ENCODE data around the gene GPD2.
"Not testable (repeated sequence)": the region's sequence is repeated elsewhere in the genome, so short reads cannot be mapped to it uniquely, and the experiment has no call there.

The GPD2 gene

DNA sequence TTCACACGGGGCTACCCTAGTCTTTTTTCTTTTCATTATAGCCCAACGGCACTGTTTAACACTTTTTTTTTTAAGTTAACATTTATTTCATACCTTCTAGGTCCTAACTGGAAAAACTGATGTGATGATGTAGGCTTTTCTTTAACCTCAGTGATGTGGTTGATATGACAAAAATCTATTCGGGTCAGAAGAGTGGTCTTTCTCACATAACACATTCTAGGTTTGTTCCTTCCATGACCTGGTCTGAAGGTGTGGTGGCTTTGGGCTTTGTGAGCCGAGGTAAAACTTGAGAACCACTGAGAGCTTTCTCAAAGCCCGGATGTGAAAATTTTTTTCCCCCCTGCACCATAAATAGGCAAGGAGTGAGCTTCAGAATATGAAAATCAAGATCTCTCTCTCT is 44.2 kb downstream of the GPD2 start:
- DNase-seq, result no peak

- DNase-seq, result no peak
These were observed 45.1 kb downstream of the GPD2 start for GRCh38 chr2:156481312-156481711.

DNA sequence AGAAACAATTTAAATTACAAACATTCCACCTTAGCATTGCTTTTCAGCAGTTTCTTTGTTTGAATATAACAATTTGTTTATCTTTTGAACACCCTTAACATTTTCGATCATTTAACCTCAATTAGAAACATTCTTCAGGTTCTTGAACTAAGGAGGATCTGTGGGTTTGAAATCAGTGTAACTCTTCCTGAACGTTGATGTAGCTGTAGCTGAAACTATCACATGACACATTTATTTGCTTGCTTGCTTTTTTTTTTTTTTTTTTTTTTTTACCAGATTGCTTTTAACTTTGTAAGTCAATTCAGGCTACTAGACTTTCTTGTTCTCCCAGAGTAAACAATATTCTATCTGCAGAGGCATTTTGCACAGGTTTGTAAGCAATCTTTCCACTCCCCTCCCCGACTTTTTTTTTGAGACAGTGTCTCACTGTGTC is 47.6 kb downstream of the GPD2 start:
- DNase-seq, result no peak

DNA sequence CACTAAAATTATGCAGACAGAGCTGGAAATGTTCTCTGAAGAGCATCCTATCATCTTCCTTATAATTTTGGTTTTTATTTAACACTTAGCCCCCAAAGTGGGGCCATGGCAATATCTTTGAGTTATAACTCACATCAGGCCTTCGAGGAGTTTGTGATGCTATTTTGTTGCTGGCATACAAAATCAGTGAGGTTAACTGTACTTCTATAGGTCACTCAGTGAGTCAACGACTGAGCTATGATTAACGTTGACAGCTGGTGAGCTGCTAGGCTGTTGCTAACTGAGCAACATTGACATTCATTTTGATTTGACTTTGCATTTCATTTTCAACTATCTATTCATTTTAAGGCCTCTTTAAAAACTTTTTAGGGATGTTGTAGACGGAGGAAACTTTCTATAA is 50.0 kb downstream of the GPD2 start:
- DNase-seq, result no peak

- DNase-seq, result no peak
These were observed 50.4 kb downstream of the GPD2 start for GRCh38 chr2:156486614-156487013.

DNA sequence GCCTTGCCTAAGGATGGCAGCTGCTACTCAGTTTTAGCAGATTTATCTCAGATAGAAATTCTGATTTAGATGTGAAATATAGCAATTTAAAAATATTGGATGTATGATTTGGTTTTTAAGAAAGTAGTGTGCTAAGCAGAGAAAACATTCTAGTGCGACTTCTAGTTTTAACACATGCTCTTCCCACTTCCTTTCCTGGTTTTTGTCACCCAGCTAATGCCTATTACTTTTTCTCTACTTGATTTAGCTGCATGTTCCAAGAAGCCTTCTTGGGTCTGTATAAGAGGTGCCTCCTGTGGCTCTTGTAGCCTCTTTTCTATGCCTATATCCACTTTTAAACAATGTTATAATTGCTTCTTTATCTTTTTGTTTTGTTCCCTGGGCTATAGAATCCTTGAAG is 53.0 kb downstream of the GPD2 start:
- DNase-seq, result no peak

GRCh38 chr2:156489750-156490465 is 53.7 kb downstream of the GPD2 start:
- no peak for DNase-seq

DNA sequence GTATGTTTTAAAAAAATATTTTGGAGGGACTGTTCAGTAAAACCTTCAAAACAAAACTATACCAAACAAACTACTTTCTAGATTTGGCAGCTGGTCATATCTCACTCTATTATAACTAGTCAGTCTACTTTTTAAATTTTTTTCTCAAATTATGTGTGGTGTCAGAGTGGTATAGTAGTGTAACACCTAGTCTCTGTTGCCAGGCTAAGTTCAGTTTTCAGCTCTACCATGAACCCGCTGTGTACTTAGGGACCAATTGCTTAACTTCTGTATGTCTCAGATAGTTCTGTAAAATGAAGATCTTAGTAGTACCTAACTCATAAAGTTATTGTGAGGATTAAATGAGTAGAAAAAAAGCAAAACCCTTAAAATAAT is 54.3 kb downstream of the GPD2 start:
- no peak for DNase-seq

DNA sequence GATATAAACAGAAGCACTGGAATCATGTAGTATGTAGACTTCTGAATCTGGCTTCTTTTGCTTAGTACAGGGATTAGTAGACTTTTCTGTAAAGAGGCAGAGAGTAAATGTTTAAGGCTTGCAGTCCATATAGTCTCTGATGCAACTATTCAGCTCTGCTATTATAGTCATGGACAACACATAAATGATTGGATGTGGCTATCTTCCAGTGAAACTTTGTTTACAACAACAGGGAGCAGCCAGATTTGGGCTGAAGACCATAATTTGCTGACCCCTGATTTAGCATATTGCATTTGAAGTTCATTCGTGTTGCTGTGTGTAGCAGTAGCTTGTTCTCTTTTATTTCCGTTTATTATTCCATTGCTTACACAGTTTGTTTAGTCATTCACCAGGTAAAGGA is 55.0 kb downstream of the GPD2 start:
- DNase-seq, result no peak

GRCh38 chr2:156492979-156493378 is 56.8 kb downstream of the GPD2 start:
- DNase-seq, result no peak

DNA sequence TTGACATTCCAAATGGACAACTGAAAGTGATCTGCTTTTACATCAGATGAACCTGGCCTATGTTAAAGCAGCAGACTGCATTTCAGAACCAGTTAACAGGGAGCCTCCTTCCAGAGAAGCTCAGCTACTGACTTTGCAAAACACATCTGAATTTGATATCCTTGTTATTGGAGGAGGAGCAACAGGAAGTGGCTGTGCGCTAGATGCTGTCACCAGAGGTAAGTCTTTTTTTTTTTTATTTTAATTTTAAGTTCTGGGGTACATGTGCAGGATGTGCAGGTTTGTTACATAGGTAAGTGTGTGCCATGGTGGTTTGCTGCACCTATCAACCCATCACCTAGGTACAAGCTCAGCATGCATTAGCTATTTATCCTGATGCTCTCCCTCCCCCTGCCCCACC is 59.8 kb downstream of the GPD2 start:
- DNase-seq, result not testable (repeated sequence)

DNA sequence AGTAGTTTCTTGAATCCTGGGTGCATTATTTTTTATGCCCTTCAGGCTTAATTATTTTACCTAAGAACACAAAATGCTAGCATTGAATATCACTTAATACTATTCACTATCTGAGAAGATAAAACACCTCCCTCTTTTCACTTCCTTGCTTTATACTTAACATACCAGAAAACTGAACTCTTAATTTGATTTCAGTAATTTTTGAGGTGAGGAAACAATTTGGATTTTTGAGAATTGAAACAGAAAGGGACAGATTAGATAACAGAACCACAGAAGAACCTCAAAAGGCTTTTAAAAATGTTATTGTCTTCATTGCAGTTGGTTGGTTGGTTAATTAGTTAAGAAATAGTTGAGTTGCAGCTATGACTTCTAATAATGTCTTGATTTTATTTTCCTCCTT is 69.5 kb downstream of the GPD2 start:
- DNase-seq, result no peak

DNA sequence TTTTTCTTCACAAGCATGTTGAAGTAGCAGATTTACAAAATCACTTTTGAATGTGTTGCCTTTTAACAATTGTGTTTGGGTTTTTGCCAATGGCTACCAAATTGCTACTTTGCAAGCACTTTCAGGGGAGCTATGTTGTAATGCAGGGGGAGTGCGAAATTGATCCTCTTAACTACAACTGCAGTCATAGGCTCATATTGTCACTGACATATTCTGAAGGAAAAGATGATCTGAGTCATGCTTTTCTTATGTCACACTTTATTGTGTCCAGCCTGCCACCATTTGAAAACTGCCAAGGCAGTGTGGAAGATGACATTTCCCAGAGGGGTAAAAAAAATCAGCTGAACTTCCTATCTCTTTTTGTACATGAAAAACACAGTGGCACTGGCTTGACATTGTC is 74.9 kb downstream of the GPD2 start:
- DNase-seq, result no peak

DNA sequence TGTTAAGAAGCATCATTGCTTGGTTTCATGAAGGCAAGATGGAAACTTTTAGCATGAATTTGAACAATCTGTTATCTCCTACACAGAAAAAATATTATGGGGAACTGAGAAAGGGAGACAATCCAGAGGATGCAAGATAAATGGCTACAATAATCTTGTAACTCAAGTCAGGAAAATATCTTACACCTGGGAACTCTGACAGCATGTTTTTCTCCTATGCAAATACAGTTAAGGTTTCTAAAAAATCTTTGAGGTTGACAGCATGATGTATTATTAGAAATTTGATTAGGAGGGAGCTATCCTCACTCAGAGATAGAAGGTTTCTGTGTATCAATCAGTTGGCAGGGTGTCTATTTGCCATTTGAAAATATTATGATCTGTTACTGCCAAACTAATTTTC is 75.6 kb downstream of the GPD2 start:
- DNase-seq, result no peak

- no peak for DNase-seq
These were observed 76.3 kb downstream of the GPD2 start for GRCh38 chr2:156512451-156512850.

GRCh38 chr2:156513219-156513618 is 77.0 kb downstream of the GPD2 start:
- DNase-seq, result no peak

DNA sequence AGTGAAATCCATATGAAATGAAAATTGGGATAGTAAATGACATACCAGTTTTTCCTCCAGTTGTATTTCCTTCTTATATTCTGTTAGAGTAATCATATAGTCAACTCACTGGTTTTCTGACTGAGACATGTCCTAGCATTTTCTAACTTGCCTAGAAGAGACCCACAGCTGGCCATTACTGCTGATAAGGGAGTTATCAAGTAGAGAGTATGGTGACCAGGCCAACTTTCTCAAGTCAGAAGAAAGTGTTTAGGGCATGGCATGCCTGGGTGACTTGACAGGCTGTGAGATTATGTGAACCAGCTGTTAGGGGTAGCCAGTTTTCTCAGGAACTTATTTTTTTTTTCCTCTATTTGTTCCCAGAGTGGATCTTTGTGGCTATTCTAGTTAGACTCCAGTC is 81.2 kb downstream of the GPD2 start:
- no peak for DNase-seq

- no peak for DNase-seq
These were observed 82.0 kb downstream of the GPD2 start for GRCh38 chr2:156518138-156518537.

- DNase-seq, result no peak
These were observed 86.8 kb downstream of the GPD2 start for GRCh38 chr2:156522864-156523440.

DNA sequence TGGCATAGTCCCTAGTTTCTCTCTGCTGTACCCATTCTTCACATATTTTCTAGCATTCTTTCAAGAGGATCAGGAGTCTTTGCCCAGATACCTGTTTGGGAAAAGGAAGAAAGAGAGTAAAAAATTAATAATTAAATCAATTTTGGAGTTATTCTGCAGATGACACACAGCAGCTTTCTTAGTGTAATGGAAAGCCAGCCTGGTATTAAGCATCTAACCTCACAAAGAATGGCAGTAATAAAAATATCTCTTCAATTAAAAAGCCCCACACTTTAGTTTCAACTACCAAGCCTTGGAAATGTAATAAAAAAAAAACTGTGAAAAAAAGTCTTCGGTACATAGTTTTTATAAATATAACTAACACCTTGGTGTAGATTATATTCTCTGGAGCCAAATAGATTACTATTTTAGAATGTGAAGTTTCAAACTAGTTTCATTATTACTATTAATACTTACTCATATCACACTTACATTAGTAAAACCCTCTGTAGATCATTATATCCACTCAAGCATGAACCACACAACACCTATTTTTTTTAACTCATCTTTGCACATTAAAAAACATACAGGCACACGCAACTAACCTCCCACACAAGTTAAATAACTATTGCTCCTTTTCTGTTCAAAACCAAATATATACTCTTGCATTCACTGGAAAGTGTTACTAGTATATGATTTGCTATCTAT is 90.9 kb downstream of the GPD2 start:
- DNase-seq, result no peak

GRCh38 chr2:156528583-156528982 is 92.4 kb downstream of the GPD2 start:
- not testable (repeated sequence) for DNase-seq

GRCh38 chr2:156532989-156533388 is 96.8 kb downstream of the GPD2 start:
- no peak for DNase-seq

DNA sequence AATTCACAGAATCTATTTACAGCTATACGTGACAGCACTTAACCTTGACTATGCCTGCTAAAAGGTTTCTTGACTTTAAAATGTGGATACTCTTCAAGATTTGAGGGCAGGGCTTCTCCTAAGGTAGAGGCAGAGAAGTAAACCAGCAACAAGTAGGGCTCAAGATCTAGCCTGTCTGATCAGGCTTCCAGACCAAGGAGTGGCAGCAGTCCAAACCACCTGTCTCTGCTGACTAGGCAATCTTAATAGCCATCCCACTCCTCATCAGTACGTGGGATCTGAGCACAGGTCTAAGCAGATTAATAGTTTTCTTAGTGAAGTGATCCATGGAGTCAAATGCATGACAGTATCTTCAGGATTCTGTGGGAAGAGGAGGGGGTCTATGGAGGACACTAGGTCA is 100.4 kb downstream of the GPD2 start:
- DNase-seq, result no peak

DNA sequence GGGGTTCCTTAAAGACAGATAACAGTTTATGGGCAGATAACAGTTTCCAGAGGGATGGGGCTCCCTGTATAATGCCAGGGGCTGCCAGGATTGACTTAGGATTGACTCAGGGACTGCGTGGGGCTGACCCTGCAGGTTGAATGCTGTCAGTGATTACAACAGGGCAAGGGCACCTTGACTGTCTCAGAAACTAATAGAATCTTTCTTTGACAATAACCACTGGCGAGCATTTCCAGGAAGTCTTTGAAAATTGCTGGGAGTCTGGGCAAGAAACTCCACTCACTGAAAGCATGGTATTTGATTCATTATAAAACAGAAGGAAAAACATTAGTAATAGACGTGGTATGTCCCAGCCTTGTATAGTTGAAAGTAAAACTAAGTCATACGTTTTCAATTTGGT is 101.0 kb downstream of the GPD2 start:
- DNase-seq, result no peak

DNA sequence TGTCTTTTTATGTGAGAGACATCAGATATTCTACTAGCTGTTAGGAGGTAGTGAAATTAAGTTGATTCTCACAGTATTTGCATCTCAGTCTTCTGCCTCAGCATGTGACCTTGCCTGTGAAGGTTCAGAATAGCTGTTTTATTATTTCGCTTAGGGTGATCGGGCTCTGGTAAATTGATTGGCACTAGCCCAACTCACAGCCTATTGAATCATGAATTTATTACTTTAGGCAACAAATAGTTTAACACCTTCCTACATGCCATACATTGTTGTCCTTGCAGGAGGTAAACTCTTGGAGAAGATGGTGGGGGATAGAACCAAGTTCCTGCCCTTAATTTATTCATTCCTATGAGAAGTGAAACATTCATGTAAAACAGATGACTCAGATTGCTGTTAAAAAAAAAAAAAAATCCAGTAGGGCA is 101.9 kb downstream of the GPD2 start:
- DNase-seq, result no peak
